GM18526 (cell line): Measurements from ENCODE around the gene PDCD10.

Experiments
- POLR2A ChIP-seq: IDR thresholded peaks from 3 replicates; pipeline ENCODE4 v1.6.1; 2011; ENCODE audit not compliant: insufficient read length; ENCODE audit errors: extremely low read depth

Gene PDCD10

GRCh38 chr3:167734498-167735232, at the start of gene PDCD10:
TSS of gene PDCD10 (minus strand) at chr3:167734892. CDS start at chr3:167720157, 14,735 bp downstream.
- TF ChIP-seq POLR2A: peak; percentile 77

GRCh38 chr3:167783781-167784180, 49.1 kb upstream of the PDCD10 start:
- TF ChIP-seq POLR2A: no peak

GRCh38 chr3:167780214-167780883, 45.7 kb upstream of the PDCD10 start:
- TF ChIP-seq POLR2A: no peak

- no peak for TF ChIP-seq POLR2A
Measured at GRCh38 chr3:167777356-167777755, 42.7 kb upstream of the PDCD10 start.

GRCh38 chr3:167776066-167776685, 41.5 kb upstream of the PDCD10 start:
- no peak for TF ChIP-seq POLR2A

DNA sequence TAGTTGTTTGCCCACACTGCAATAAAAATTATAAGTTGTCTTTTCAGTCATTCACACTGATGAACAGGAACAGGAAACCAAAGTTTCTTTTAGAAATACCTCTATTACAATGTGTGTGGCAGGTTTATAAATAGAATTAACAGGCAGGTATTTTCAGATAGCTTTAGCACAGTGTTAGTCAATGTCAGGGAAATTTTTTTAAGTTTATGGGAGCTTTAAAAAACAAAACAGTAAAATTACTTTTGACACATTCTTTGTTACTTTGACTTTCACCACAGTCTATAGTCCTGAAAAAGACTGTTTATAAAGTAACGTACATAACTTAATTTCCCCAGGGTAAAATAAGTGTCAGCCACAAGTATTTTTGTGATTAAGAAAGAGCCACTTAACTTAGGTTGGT, 38.9 kb upstream of the PDCD10 start:
- no peak for TF ChIP-seq POLR2A

DNA sequence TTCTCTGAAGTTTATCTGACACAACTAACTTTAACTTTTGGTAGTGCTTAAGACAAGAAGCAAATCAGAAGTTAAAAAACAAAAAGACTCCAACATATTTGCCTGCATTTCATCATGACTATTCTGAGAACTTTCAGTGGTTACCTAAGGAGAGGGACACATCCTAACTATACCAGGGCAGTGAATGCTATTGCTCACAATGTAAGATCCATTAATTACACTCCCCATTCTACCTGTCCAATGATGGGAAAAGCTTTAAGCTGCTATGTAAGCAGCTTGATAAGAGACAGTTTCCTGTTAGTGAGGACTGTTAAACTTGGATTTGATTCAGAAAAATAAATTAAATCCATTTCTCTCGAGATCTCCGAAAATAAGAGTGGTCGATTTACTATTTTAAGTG, 38.3 kb upstream of the PDCD10 start:
- no peak for TF ChIP-seq POLR2A

DNA sequence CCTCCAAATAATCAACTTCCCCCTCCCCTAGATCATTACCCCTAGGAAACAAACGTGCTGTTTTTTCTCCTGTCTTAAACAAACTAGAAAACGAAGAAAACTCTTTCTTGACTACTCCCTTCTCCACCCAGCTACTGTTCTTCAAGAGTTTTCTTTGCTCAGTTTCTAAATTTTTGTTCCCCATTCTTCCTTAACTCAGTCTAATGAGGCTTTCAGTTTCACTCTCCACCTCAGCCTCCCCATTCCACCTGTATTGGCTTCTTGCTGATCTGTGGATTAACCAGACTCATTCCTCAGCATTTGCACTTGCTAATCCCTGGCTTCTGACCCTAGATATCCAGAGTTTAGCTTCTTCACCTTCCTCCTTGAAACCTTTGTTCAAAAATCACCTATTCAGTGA, 27.6 kb upstream of the PDCD10 start:
- TF ChIP-seq POLR2A: no peak

DNA sequence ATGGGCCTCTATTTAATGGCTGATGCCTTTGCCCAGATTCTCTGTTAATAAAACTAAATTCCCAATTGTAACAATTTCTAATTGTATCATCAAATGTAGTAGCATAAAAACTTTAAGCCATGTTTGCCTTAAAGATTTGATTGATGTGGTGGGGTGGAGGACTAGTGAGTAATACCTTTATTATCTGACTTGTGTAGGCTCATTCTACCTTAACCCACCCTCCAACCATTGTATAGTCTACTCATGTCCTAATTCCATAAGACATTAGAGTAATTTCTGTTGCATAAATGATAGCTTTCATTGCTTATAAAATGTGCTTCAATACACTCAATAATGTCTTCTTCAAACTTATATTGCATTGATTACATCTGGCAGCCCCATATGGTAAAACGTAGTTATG, 26.6 kb upstream of the PDCD10 start:
- no peak for TF ChIP-seq POLR2A

DNA sequence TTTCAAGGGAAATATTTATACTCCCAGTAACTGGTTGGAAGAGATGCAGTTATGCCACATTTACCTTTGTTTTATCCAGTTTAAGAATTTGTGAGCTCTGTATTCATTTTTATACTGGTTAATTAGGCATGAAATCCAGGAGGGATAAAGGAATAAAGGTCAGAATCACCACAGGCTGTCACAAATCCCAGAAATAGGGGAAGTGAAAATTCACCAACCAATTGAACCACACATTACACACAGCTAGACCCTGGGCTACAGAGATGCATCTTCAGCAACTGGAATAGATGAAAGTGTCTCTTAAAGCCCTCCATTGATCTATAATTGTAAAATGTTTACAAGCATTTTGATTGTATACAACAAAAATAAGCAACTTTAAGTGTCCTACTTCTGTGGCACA, 19.4 kb upstream of the PDCD10 start:
- no peak for TF ChIP-seq POLR2A

GRCh38 chr3:167750272-167750971, 15.7 kb upstream of the PDCD10 start:
- TF ChIP-seq POLR2A: no peak

DNA sequence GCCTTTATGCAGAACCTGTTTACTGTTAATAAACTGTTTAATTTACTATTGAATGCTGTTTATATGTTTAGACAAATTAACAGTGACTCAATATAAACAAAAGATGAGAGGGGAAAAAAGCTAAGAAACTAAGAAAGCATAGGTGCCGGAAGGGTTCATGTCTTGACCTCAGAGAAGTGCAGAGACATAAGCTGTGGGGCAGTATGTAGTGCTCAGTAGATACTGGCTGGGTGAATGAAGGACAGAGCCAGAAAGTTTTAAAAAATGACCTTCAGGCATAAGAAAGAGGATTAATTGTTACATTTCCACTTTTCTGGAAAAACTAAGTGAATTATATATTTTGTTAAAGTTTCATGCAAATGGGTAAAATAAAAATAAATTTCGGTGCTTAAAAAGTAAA, 15.0 kb upstream of the PDCD10 start:
- TF ChIP-seq POLR2A: no peak

- TF ChIP-seq POLR2A: no peak
Measured at GRCh38 chr3:167749209-167749608, 14.5 kb upstream of the PDCD10 start.

GRCh38 chr3:167743799-167744198, 9.1 kb upstream of the PDCD10 start:
- TF ChIP-seq POLR2A: no peak

DNA sequence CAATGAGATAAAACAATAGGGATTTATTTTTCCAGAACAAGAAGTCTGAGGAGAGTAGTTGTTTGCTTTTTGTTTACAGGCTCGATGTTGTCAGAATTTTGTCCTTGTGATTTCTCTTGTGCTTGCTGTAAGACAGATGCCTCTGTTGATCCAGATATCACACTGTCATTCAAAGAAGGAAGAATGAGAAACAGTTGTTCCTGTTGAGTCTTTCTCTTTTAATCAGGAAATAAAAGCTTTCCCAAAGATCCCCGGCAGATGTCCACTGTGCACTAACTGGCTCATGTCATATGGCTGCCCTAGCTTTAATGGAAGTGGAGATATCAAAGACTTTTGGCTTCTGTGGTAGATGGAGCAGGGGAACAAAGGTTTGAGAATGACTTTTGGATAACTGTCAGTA, 7.6 kb upstream of the PDCD10 start:
- TF ChIP-seq POLR2A: no peak

GRCh38 chr3:167740961-167741587, 6.4 kb upstream of the PDCD10 start:
- TF ChIP-seq POLR2A: no peak
